Measurements from ENCODE around the gene PPP3CA. TPM values are rescaled to one million over a fixed set of nuclear protein-coding genes. Genes with fewer than 3 reads are reported as not detected.
A peak's percentile ranks its signal among the peaks of the same experiment; 100 is the strongest.

Gene PPP3CA
- total RNA-seq (2014; rRNA removed; shearing (Covaris generic)), result 47.5 and 48.2 TPM in 2 replicates

DNA sequence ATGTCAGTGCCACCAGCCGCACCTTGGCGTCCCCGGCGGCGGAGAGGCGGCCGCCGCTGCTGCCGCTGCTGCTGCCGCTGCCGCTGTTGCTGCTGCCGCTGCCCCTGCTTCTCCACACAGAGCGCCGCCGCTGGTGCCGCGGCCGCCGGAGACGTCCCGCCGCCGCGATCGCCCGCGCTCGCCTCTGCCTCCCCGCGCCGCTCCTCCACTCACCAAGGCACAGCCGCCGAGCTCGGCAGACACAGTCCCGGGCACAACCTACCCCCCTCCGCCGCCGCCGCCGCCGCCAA is at the start of gene PPP3CA:
Gene PPP3CA, minus strand, starts transcription at position 260 of the 290 bp plus-strand sequence.
- DNase-seq (ENCODE audit: low read depth in 1 of 2, low spot score in 2 of 2), result peak in 1 of 2 experiments; percentile 89
- peaks cover 21% of the 10 kb centered on the region for H3K4me1 ChIP-seq (replicated peaks)
- peaks cover 8% of the 10 kb centered on the region for H3K36me3 ChIP-seq
- H3K4me3 ChIP-seq, result peak within 1 kb of the TSS; percentile 94
- H3K27me3 ChIP-seq (replicated peaks), result no peaks in the 10 kb centered on the region
- H3K9me3 ChIP-seq (replicated peaks), result no peaks in the 10 kb centered on the region
- peak within 1 kb of the TSS; percentile 56 for H3K27ac ChIP-seq

GRCh38 chr4:101393256-101393655 is 45.9 kb upstream of the PPP3CA start:
- Histone ChIP-seq H3K27ac (no peak overlapping the region), H3K4me3 (no peak overlapping the region), H3K36me3 (no peaks in the 10 kb centered on the region), H3K27me3 (replicated peaks) (no peaks in the 10 kb centered on the region), H3K9me3 (replicated peaks) (no peaks in the 10 kb centered on the region), H3K4me1 (replicated peaks) (no peaks in the 10 kb centered on the region)
- DNase-seq (ENCODE audit: low read depth in 1 of 2, low spot score in 2 of 2), result no peak

GRCh38 chr4:101370663-101371210 is 23.4 kb upstream of the PPP3CA start:
- Histone ChIP-seq H3K9me3 (replicated peaks) (no peaks in the 10 kb centered on the region), H3K4me3 (no peak overlapping the region), H3K27ac (no peak overlapping the region), H3K27me3 (replicated peaks) (no peaks in the 10 kb centered on the region), H3K36me3 (no peaks in the 10 kb centered on the region), H3K4me1 (replicated peaks) (peaks cover 11% of the 10 kb centered on the region)
- no peak for DNase-seq (ENCODE audit: low read depth in 1 of 2, low spot score in 2 of 2)

DNA sequence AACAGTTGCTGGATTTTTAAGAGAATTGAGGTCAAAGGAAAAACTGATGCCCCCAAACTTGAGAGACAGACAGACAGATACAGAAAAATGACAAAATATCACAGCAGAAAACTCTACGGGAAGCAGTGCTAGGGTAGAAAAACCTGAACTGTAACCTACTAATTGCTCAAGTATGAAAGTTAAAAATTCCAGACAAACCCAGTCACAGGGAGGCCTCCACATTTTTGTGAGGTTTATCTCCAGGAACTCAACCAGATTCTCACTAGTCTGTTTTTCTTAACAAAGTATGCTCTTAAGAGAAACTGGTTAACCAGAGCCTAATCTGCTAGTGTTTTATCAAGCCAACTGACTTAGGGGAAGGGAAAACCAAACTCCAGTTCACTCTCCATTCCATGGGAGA is 19.9 kb upstream of the PPP3CA start:
- DNase-seq (ENCODE audit: low read depth in 1 of 2, low spot score in 2 of 2), result peak in 1 of 2 experiments; percentile 54
- Histone ChIP-seq H3K27me3 (replicated peaks) (no peaks in the 10 kb centered on the region), H3K36me3 (no peaks in the 10 kb centered on the region), H3K9me3 (replicated peaks) (peaks cover 4% of the 10 kb centered on the region; the same call in 1 of the 2 replicates), H3K4me1 (replicated peaks) (peaks cover 11% of the 10 kb centered on the region), H3K4me3 (no peak overlapping the region), H3K27ac (peak overlapping the region; percentile 63)

- H3K4me3 ChIP-seq, result no peak overlapping the region
Measured at GRCh38 chr4:101366331-101366730, 19.0 kb upstream of the PPP3CA start.

DNA sequence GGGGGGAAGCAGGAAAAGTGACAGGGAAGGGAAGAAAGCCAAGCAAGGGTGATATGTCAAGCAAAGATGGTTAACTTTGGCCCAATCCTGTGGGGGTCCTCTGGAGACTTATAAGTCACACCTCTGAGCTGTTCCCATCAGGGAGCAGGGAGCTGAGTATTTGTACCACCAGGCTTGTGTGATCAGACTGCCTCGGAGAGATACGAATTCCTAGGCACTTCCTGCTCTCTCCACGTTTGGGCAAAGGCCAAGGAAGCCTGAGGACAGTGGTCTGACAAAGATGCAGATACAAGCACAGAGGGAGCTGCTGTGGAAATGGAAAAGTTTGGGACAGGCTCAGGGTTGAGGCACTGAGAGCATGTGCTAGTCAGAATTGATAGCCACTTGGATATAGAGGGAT is 10.4 kb upstream of the PPP3CA start:
- Histone ChIP-seq H3K4me1 (replicated peaks) (peaks cover 32% of the 10 kb centered on the region), H3K27ac (peak overlapping the region; percentile 93), H3K36me3 (no peaks in the 10 kb centered on the region), H3K27me3 (replicated peaks) (no peaks in the 10 kb centered on the region), H3K4me3 (no peak overlapping the region), H3K9me3 (replicated peaks) (no peaks in the 10 kb centered on the region)
- no peak for DNase-seq (ENCODE audit: low read depth in 1 of 2, low spot score in 2 of 2)

More at GRCh38 chr4:101366331-101366730, 19.0 kb upstream of the PPP3CA start:
- Histone ChIP-seq H3K27ac (no peak overlapping the region), H3K9me3 (replicated peaks) (peaks cover 4% of the 10 kb centered on the region; the same call in 1 of the 2 replicates), H3K36me3 (no peaks in the 10 kb centered on the region), H3K4me1 (replicated peaks) (peaks cover 11% of the 10 kb centered on the region), H3K27me3 (replicated peaks) (no peaks in the 10 kb centered on the region)
- DNase-seq (ENCODE audit: low read depth in 1 of 2, low spot score in 2 of 2), result no peak

GRCh38 chr4:101356928-101357327 is 9.6 kb upstream of the PPP3CA start:
- no peak overlapping the region for H3K4me3 ChIP-seq

GRCh38 chr4:101355767-101356702 is 8.7 kb upstream of the PPP3CA start:
- no peak overlapping the region for H3K4me3 ChIP-seq

More at GRCh38 chr4:101356928-101357327, 9.6 kb upstream of the PPP3CA start:
- Histone ChIP-seq H3K36me3 (no peaks in the 10 kb centered on the region), H3K4me1 (replicated peaks) (peaks cover 32% of the 10 kb centered on the region), H3K27me3 (replicated peaks) (no peaks in the 10 kb centered on the region), H3K9me3 (replicated peaks) (no peaks in the 10 kb centered on the region), H3K27ac (peak overlapping the region; percentile 93)
- DNase-seq (ENCODE audit: low read depth in 1 of 2, low spot score in 2 of 2), result peak; percentile 62 to 71

GRCh38 chr4:101355246-101355645 is 7.9 kb upstream of the PPP3CA start:
- H3K4me3 ChIP-seq, result no peak overlapping the region
- H3K9me3 ChIP-seq (replicated peaks), result no peaks in the 10 kb centered on the region
- peak overlapping the region; percentile 93 for H3K27ac ChIP-seq
- H3K4me1 ChIP-seq (replicated peaks), result peaks cover 32% of the 10 kb centered on the region
- H3K36me3 ChIP-seq, result no peaks in the 10 kb centered on the region
- no peak for DNase-seq (ENCODE audit: low read depth in 1 of 2, low spot score in 2 of 2)
- H3K27me3 ChIP-seq (replicated peaks), result no peaks in the 10 kb centered on the region

More at GRCh38 chr4:101355767-101356702, 8.7 kb upstream of the PPP3CA start:
- H3K27me3 ChIP-seq (replicated peaks), result no peaks in the 10 kb centered on the region
- peak overlapping the region; percentile 93 for H3K27ac ChIP-seq
- no peaks in the 10 kb centered on the region for H3K9me3 ChIP-seq (replicated peaks)
- peak; percentile 65 to 87 for DNase-seq (ENCODE audit: low read depth in 1 of 2, low spot score in 2 of 2)
- H3K36me3 ChIP-seq, result no peaks in the 10 kb centered on the region
- H3K4me1 ChIP-seq (replicated peaks), result peaks cover 32% of the 10 kb centered on the region

- no peak for DNase-seq (ENCODE audit: low read depth in 1 of 2, low spot score in 2 of 2)
- Histone ChIP-seq H3K4me3 (no peak overlapping the region), H3K27me3 (replicated peaks) (no peaks in the 10 kb centered on the region), H3K36me3 (peaks cover 8% of the 10 kb centered on the region), H3K4me1 (replicated peaks) (peaks cover 21% of the 10 kb centered on the region), H3K9me3 (replicated peaks) (no peaks in the 10 kb centered on the region), H3K27ac (no peak overlapping the region)
Measured at GRCh38 chr4:101349801-101350064, 2.4 kb upstream of the PPP3CA start.

DNA sequence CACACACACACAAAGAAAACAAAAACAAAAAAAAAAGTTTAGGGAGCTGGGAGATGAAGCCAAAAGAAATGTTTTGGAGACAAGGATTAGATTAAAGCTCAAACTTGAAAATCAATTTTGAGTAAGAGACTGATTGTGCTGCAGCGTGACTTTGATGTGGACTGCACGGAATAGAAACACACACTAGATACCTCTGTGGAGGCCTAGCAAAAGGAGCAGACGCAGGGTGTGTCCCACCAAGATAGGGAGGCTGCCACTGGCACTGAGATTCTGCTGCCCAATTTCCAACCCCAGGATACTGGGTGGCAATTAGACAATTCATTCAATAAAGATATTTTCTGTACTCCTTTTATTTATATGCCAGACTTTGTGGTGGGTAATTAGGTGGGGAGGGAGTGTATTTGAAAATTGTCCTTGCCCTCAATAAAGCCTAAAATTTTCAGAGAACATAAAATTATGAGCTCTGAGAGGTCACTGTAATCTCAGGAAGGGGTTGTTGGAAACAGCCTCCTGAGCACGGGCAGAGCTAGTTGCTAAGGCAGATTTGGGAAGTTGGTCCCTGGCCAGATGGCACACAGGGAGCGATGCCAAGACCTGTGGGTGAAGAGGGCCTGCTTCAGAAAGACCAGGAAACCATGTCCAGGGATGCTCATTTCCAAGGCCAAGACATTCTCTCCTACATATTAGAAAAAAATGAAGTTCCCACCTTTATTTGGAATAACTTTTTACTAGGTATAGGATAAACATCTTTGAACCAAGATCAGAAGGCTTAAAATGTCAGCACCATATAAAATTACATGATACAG is 1.9 kb upstream of the PPP3CA start:
- Histone ChIP-seq H3K4me1 (replicated peaks) (peaks cover 21% of the 10 kb centered on the region), H3K9me3 (replicated peaks) (no peaks in the 10 kb centered on the region), H3K27ac (no peak overlapping the region), H3K4me3 (no peak overlapping the region), H3K36me3 (peaks cover 8% of the 10 kb centered on the region), H3K27me3 (replicated peaks) (no peaks in the 10 kb centered on the region)
- DNase-seq (ENCODE audit: low read depth in 1 of 2, low spot score in 2 of 2), result no peak

DNA sequence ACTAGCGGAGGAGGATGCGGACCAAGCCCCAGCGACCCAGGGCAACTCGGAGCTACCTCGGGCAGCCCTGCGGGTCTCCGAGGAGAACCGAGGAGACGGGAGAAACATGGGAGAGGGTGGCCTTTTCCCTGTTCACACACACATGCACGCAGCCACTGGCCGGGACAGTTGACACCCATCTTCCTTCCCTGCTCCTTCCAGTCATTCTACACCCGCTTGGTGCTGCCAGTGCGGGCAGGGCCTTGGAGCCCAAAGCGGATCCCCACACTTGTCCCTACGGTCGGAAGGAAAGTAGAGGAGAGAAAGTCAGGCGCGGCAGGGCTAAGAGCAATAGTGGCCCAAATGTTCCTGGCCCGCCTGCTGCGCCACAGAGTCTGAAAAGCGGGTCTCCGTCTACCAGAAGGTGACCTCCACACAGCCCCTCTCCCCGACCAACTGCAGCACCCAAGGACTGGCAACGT is 1.1 kb upstream of the PPP3CA start:
- no peak for DNase-seq (ENCODE audit: low read depth in 1 of 2, low spot score in 2 of 2)

GRCh38 chr4:101347557-101348366 is 436 bp upstream of the PPP3CA start:
- DNase-seq (ENCODE audit: low read depth in 1 of 2, low spot score in 2 of 2), result peak; percentile 97 to 98
- Histone ChIP-seq H3K27ac (peak overlapping the region; percentile 34), H3K4me1 (replicated peaks) (peaks cover 21% of the 10 kb centered on the region), H3K9me3 (replicated peaks) (no peaks in the 10 kb centered on the region), H3K4me3 (peak overlapping the region; percentile 94), H3K27me3 (replicated peaks) (no peaks in the 10 kb centered on the region), H3K36me3 (peaks cover 8% of the 10 kb centered on the region)

More for the DNA sequence above, 1.1 kb upstream of the PPP3CA start:
- Histone ChIP-seq H3K27me3 (replicated peaks) (no peaks in the 10 kb centered on the region), H3K27ac (peak overlapping the region; percentile 34), H3K4me1 (replicated peaks) (peaks cover 21% of the 10 kb centered on the region), H3K36me3 (peaks cover 8% of the 10 kb centered on the region), H3K4me3 (peak overlapping the region; percentile 94), H3K9me3 (replicated peaks) (no peaks in the 10 kb centered on the region)

All from SJSA1 (cell line).